Activated CD8-positive, alpha-beta memory T cell treated with anti-CD3 and anti-CD28 coated beads, Interleukin-2, amount 50 U/mL, for 1 hour (primary cell): ENCODE measurements around the gene MAS1L.

Source experiments
- DNase-seq: peaks from one replicate; pipeline ENCODE4 v3.0.0-alpha.2; 2020; ENCODE audit errors: extremely low read depth

Gene MAS1L

DNA sequence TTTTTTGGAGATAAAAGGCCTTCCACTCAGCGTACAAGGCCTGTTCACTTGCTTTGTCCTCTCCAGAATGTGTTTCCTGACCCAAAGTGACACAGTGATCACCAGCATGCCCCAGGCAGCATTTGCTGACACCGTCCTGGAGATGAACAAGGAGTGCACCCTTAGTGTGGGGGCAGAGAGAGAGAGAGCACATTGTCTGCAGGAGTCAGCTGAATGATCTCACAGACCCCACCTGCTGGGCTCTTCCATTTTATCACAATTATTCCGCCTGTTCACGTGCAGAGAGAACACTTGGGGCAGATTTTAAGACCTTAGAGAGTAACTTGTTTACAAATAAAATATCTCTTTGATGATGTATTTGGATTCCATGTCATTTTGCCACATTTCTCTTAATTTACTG is 22.4 kb upstream of the MAS1L start:
- no peak for DNase-seq

DNA sequence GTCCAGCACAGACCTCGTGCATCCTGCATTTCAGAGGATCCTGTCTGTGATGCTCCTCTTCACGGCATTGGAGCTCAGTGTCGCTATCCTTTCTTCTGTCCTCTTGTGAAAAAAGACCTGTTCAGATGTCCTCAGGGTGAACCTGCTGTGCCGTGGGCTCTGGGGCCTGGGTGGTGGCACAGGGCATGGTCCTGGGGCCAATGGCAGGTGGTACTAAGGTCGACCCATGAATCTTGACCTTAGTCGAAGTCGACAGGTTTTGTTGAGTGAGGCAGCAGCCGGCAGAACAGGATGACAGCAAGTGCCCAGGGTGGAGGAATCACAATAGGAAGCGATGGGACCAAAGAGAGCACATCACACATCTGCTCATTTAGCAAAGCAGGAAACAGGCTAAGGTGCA is 22.0 kb upstream of the MAS1L start:
- no peak for DNase-seq

DNA sequence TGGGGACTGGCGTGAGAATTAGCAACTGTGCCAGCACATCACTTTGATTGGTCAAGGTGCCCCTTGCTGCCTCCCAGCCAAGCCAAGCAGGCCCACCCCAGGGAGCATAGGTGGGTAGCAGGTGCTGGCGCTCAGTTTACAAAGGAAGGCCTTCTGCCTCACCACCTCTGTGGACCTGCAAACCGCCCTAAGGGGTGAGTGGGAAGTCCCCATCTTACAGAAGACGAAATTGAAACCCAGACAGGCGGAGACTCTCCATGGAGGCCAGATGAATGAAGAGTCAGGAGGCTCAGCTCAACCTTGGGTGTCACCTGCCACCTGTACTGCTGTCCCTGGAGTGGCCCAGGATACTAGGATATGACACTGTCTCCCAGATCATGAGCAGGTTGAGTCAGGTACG is 21.5 kb upstream of the MAS1L start:
- DNase-seq = no peak

DNA sequence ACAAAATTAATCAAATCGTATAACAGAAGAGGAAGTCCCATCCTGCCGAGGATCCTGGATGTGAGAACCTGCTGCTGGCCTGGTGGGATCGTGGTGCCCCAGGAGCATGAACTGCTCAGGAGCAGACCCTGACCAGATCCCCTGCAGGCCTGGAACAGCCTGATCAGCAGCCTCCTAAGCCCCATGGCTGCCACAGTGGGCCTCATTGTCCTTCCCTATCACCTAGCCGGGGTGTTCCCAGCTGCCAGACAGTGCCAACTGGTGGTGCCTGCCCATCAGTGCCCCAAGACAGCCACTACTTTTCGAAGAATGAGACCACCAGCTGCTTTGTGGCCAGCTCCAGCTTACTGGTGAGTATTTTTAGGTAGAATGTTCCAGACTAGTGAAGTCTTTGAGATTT is 19.6 kb upstream of the MAS1L start:
- DNase-seq = no peak

DNA sequence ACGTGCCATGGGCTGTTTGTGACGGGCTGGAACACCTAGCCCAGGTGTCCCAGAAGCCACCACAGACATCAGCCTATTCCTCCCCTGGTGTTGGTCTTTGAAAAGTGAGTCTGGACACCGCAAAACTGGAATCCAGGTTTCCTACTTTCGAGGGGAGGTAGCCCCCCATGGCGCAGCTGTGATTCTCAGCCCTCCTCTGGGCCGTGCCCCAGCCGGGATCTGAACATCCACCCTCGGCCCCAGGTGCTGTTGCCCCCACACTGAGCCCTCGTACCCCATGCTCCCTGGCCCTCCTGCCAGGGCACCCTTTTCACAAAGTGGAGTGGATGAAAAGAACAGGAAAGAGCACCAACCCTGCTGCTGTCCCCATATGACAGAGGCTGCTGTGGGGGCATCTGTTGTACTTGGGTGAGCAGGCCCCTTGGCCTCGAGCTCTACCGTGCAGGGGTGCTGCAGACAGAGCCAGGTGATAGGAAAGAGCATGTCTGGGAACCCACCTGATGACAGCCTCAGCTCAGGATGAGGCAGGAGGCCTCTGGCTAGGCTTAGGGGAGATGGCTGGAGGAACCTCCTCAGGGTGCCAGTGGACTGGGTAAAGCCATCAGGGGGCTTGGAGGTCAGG is 18.8 kb upstream of the MAS1L start:
- DNase-seq = no peak

DNA sequence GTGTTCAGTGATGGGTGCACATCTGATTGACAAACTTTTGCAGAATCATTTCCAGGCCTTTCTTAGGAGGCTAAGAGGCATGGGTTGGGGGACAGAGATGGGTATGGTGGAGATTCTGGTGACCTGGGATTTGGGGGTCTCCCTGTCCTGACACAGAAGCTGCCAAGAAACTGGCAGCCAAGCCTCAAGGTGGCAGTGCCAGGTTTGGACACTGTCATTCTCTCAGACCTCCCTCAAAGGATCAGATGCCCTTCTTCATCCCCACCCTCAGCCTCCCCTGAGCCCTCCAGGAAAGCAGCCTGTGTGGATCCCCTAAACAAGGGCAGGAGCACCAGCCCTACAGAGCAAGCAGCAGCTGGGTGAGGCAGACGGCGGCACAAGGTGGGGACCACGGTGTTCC is 18.1 kb upstream of the MAS1L start:
- DNase-seq = no peak

DNA sequence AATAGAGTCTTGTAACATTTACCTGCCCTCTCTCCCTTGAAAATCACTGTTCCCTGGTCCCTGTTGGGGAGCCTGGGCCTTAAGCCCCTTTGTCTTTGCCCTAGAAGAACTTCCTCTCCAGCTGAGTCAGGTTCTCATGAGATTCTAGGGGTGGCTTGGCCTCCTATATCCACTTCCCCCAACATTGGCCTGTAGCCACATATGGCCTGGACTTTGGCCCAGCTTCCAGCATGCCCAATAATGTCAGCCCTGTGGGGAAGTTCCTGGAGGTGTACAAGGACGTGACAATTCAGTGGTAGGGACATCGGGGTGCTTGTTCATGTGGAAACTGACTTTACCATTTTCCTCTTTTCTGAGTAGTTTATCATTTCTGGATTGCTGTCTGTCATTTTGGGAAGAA is 17.2 kb upstream of the MAS1L start:
- no peak for DNase-seq

DNA sequence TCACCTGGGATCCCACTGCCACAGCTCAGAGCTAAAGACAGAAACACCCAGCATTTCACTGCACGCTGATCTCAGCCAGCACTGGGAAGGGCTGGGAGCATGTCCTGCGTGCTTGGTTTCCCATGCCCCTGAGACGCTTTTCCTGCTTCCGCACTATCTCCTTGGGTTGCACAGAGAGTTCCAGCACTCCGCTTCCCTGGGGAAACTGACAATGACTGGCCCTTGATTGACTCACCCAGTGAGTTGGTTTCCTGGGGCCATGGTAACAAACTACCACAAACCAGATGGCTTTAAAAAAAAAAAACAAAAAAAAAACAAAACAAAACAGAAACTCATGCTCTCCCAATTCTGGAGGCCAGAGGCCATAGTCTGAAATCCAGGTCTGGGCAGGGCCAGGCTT is 14.8 kb upstream of the MAS1L start:
- no peak for DNase-seq

DNA sequence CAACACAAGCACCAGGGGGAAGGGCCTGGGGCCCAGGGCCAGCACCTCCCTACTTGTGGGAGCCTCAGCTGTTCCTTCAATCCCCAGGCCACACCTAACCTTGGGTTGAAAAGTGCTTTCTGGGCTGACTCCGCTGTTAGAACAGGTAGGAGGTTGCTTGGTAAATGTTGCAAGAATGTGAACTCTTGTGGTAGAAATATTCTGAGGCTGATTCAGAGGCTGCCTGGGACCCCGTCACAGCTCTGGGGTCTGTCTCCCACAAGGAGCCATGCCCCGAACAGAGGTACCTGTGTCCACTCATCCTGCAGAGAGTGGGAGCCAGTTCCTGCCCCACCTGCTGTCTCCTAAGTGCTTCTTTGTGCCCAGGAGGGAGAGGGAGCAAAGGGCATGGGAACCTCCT is 14.4 kb upstream of the MAS1L start:
- no peak for DNase-seq

DNA sequence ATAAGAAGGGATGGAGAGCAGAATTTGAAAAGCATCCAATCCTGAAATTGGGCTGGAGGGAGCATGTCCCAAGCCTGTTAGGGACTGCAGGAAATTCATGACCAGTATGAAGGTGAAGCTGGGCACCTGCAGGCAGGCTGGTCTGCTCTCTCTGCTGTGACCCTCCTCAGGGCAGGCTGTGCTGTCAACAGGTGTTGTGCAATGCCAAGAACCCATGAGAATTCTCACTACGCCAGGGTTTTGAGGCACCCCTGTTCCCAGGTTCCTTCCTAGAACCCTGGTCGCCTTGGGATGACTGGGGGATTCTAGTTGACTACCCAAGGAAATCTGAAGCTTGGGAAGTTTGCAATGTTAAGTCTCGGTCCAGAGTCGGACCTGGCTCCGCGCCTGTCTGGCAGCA is 13.3 kb upstream of the MAS1L start:
- DNase-seq = no peak

DNA sequence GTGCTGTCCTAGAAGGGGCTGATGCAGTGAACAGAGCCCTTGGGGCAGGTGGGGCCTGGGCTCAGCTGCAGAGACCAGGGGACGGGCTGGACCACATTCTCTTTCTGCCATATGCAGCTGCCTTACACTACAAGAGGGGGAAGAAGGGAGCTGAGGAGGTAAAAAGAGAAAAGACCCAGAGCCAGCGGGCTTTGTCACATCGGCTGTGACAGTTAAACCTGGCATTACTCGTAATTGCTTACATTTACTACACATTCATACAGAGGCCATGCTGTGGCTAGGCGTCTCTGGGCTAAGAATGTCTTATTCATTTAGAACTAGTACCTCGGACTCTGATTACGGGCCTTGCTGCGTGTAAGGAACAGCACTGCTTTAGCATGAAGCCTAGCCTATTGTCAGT is 12.8 kb upstream of the MAS1L start:
- DNase-seq = no peak

DNA sequence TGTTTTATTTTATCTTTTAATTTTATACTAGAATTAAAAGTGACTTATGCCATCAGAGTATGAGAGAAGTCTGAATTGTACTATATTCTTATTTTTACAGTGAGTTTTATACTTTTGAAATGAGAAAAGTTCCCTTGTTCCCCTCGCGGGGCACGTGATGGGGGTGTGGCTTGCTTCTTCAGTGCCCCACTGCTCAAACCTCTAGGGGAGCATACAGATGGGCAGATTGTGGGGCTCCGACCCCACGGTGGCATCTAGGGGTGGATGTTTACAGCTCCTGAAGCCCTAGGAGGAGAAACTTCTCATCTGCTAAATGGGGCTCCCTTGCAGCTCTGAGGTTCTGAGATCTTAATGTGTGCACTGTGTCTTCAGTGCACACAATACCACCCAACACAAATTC is 11.9 kb upstream of the MAS1L start:
- DNase-seq = no peak

DNA sequence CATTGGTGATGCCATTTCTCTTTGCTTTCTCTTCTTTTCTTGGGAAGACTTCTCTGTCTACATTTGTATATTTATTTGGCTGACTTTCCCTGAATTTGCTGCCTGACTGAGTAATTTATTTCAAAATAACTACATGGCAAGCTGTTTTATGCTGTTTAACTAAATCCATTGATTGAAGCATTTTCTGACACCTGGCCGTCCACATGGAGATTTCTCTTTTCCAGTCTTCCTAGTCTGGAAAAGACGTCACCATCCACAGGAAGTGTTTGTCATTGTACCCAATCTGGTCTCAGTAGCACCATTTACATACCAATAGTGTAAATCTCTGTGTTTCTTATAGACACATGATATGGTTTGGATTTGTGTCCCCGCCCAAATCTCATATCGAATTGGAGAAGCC is 9.2 kb upstream of the MAS1L start:
- no peak for DNase-seq

DNA sequence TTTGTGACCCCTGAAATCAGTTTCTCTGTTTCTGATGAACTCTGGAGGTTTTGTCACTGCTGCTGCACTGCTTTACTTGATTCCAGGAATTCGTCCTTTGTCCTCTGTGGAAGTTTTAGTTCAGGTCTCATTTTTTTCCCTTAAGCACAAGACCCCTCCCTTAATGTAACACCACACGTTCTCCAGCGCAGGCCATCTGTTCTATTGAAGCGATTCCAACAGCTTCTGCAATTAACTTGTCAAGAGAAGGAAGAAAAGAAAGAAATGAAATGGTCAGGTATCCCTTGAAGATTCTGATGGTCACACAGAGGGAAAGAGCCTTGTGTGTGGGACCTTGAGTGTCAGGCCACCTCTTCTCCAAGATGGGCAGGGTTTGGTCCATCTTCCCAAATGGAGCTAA is 7.8 kb upstream of the MAS1L start:
- no peak for DNase-seq

DNA sequence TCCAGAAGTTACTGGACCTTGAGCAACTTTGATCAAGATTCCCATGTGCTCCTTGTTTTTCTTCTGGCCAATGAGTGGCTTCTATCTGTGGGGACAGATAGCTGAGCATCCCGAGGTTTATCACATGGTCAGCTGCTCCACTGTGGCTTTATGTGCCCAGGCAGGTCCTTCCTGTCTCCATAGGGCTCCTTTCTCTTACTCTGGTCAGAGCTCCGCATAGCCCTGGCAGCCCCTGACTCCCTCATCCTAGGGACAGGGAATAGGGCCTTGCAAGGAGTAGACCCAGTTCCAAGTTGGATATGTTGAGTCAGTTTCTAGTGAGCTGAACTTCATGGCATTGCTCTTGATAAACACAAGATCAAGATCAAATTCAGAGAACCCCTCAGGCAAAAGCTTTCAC is 6.4 kb upstream of the MAS1L start:
- DNase-seq = no peak

DNA sequence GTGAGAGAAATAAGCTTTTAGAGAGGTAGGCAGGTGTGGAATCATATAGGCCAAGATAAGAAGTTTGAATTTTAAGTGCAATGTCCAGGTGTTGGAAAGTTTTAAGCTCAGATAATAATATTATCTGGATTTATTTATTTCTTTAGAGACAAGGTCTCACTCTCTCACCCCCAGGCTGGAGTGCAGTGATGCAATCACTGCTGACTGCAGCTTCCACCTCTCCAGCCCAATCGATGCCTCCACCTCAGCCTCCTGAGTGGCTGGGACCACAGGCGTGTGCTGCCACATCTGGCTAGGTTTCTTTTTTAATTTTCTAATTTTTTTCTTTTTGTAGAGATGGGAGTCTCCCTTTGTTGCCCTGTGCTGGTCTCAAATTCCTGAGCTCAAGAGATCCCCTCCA is 5.5 kb upstream of the MAS1L start:
- no peak for DNase-seq

DNA sequence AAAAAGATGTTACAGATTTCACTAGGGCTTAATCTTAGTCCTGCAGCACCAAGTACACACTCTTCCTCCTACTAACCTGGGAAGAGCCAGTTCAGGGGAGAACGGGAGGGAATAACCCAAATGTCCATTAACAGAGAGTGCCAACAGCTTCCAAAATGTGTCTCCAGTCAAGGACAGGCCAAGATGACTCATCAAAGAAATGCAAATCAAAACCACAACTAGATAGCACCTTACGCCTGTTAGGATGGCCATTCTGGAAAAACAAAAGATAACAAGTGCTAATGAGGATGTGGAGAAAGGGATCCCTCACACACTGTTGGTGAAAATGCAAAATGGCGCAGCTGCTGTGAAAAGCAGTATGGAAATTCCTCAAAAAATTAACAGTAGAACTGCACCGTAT is 3.8 kb upstream of the MAS1L start:
- no peak for DNase-seq

DNA sequence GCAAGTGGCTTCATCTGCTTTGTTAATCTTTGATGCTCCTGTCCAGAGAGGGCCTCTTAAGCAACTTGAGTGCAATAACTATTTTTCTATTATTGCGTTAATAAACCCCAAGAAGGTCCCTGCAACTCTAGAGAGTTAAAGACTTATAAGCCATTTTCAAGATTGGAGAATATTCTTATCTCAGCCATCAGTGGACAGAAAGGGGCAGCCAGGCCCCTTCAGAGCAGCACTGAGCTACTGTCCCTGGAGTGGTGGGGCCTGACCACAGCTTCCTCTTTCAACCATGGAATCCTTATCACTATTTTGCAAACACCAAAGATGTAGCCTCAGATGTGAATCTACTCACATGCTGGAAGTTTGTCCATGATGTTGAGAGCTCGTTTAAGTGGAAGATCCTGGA is 2.8 kb upstream of the MAS1L start:
- no peak for DNase-seq

DNA sequence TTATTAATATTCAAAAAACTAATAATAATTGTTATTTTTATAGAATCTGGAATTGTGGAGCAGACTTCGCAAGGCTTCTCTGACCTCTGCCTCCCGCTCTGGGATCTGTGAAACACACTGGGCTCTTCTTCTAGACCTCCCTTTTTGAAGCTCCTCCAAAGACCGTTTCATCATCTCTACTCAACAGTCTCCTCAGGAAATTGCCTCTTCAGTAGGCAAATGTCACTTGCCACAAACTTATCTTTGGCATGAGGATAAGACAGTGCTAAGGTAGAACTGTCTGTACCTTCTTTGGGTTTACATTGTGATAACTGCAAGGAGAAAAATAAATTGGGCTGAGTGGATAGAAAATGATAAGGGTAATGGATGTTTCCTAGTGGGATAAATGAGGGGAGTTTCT is 2.3 kb upstream of the MAS1L start:
- no peak for DNase-seq

DNA sequence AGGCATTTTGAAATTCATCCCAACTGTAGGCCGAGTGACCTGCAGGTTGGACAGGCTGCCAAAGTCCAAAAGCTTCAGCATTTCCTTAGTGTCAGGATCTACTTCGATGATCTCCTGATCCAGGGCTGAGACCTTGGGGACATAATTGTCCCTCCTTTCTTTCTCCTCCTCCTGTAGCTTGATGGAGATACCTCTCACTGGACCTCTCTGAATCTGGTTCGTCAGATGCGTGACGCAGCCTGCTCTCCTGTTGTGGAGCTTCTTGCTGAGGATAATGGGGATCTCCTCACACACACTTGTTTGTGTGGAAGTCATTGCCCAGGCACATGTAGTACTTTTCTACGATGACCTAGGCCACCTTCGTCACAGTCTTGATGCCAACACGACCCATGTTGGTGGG is 1.5 kb upstream of the MAS1L start:
- no peak for DNase-seq

DNA sequence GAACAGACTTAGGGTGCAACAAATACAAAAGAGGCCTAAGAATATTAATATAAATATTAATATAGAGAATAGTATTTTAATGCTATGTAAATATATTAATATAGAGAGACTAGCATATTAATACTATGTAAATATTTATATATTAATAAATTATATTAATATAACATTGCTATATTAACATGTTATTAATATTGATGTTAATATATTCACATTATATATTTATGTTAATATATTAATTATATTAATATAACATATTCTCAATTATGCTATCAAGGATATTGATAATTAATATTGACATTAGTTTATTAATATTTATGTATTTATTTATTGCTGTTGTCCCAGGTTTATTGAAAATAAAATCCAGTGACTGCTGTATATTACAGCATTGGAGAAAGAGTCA is 1.1 kb upstream of the MAS1L start:
- DNase-seq = no peak

DNA sequence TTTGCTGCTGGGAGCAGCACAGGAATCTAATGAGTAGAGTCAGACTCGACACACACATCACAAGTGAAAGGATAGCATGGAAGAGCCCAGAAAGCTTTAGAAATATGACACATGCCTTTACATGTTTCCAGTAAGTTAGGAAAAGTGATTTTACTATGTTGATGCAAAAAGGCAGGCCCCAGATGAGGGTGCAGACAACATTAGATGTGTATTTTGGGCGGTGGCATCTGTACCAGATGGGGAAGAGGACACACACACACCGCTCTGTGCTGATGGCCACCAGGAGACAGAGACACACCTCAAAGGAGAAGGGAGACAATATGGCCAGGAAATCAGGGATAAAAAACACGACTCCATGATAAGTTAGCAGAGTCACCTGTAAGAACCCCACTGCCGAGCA is 625 bp downstream of the MAS1L start:
- no peak for DNase-seq

DNA sequence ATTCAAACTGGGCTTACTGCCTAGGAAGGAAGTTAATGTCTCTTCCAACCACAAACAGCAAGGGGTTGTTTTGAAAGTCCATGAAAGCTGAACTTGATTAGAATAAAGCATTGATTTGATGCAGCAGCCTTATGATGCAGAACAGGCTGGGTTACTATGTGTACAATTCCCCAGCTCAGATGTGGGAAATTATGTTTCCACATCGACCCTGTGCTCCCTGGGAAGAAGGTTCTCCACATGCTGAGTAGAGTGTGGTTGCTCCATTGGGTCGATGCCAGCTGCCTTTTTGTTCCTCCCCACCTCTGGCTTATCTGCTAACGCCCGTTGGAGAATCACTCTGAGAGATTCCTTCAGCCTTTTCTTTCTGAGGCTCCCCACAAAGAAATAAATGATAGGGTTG is 1.2 kb downstream of the MAS1L start:
- DNase-seq = no peak

DNA sequence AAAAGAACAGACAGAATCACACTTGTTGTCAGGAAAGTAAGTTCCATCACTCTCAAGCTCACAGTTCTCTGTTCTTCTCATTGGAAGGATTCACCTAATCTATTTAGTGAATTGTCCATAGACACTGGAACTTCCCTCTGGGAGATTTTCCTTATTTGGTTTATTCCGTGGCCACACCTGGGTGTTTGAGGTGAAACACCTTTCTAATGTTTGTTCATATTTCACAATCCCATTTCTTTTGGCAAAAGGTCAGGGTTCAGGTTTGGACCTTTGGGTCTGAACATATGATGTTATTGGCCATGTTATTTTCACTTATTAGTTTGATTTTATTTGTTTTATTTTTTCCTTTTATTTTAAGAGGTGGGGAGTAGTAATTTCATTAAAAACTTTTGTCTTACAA is 4.0 kb downstream of the MAS1L start:
- no peak for DNase-seq

DNA sequence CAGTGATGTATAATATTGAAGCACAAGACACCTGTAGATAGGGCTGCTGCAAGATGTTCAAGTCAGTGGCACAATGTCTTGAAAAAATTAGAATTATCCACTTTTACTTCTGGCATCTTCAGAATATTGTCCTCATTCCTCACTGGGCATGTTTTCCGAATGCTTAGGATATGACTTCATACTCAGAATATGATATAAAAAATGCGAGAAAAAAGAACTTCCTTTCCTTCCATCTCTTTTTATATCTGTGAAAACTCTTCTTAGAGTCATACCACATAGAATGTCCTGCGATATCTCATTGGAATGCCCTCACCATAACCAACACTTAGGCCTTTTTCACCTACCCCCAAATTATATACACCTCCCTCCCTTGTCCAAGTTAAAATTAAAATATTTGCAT is 4.6 kb downstream of the MAS1L start:
- no peak for DNase-seq
